ENCODE results near the gene TYW1. TPM values are rescaled to one million over a fixed set of nuclear protein-coding genes. Genes with fewer than 3 reads are reported as not detected.

The TYW1 gene
- total RNA-seq, 1 experiment from 2014 or later: 15.3 TPM

GRCh38 chr7:66950311-66950710, 46.3 kb upstream of the TYW1 start:
- DNase-seq (ENCODE audit: low spot score): no peak
- ATAC-seq: no peak
- CTCF ChIA-PET: no interaction called here
- peaks cover 39% of the 10 kb centered on the region for H3K36me3 Mint-ChIP-seq
- no peak overlapping the region for H3K4me3 Mint-ChIP-seq
- POLR2A ChIA-PET: no interaction called here
- no peaks in the 10 kb centered on the region for H3K4me1 Mint-ChIP-seq
- TF ChIP-seq ZBTB21 (CRISPR knock-in tag; IDR thresholded peaks at IDR 0.05; ENCODE audit: borderline replicate concordance) (no peak), AR (CRISPR knock-in tag; IDR thresholded peaks at IDR 0.05) (no peak), NFYB (CRISPR knock-in tag; conservative IDR thresholded peaks at IDR 0.05; ENCODE audit: low read depth) (no peak), HMGXB4 (CRISPR knock-in tag; IDR thresholded peaks at IDR 0.05) (no peak), ZNF425 (CRISPR knock-in tag; conservative IDR thresholded peaks at IDR 0.05) (no peak), MLX (CRISPR knock-in tag; IDR thresholded peaks at IDR 0.05) (no peak), USF2 (CRISPR knock-in tag; IDR thresholded peaks at IDR 0.05) (no peak), PRRX2 (CRISPR knock-in tag; IDR thresholded peaks at IDR 0.05) (no peak), FOXP4 (CRISPR knock-in tag; IDR thresholded peaks at IDR 0.05) (no peak), SOX15 (CRISPR knock-in tag; IDR thresholded peaks at IDR 0.05) (no peak), NFATC4 (CRISPR knock-in tag; IDR thresholded peaks at IDR 0.05) (no peak)
- H3K27me3 Mint-ChIP-seq (ENCODE audit: low read depth): no peaks in the 10 kb centered on the region
- H3K9me3 Mint-ChIP-seq: no peaks in the 10 kb centered on the region
- no peak overlapping the region for H3K27ac Mint-ChIP-seq

GRCh38 chr7:66950763-66951162, 45.9 kb upstream of the TYW1 start:
- POLR2A ChIA-PET: no interaction called here
- H3K27ac Mint-ChIP-seq: no peak overlapping the region
- CTCF ChIA-PET: no interaction called here
- H3K4me1 Mint-ChIP-seq: no peaks in the 10 kb centered on the region
- H3K36me3 Mint-ChIP-seq: peaks cover 41% of the 10 kb centered on the region
- ATAC-seq (no peak), DNase-seq (ENCODE audit: low spot score) (no peak)
- TF ChIP-seq CREM (CRISPR knock-in tag; IDR thresholded peaks at IDR 0.05) (no peak), ZNF232 (CRISPR knock-in tag; IDR thresholded peaks at IDR 0.05) (no peak), HMGA2 (CRISPR knock-in tag; IDR thresholded peaks at IDR 0.05) (no peak), ZNF425 (CRISPR knock-in tag; conservative IDR thresholded peaks at IDR 0.05) (no peak), FOXK1 (CRISPR knock-in tag; IDR thresholded peaks at IDR 0.05) (no peak), ZNF263 (CRISPR knock-in tag; IDR thresholded peaks at IDR 0.05; ENCODE audit: low read depth) (no peak), MYBL2 (CRISPR knock-in tag; IDR thresholded peaks at IDR 0.05) (no peak), PRRX2 (CRISPR knock-in tag; IDR thresholded peaks at IDR 0.05) (no peak), STAT6 (CRISPR knock-in tag; conservative IDR thresholded peaks at IDR 0.05; ENCODE audit: low read depth) (no peak)
- no peak overlapping the region for H3K4me3 Mint-ChIP-seq
- H3K9me3 Mint-ChIP-seq: no peaks in the 10 kb centered on the region
- H3K27me3 Mint-ChIP-seq (ENCODE audit: low read depth): no peaks in the 10 kb centered on the region
